Memory B cell (primary cell): Measurements from ENCODE around the gene MAGEB17.
"Not testable (repeated sequence)": the region's sequence is repeated elsewhere in the genome, so short reads cannot be mapped to it uniquely, and the experiment has no call there.

ENCODE experiments used
- ATAC-seq: fragments of 150-1000 bp; cut with Tn5 transposase; 2 replicates; pipeline ENCODE4 v1.10.0; 2021; ENCODE audit warnings: low read depth, mild to moderate bottlenecking, moderate library complexity
- DNase-seq, 2 donors: peaks; one replicate each; pipeline ENCODE4 v3.0.0; 2022; ENCODE audit warnings: low spot score in 2 of 2
- H3K27ac Mint-ChIP-seq: one replicate; pipeline ENCODE4 v1.8.0; 2022; ENCODE audit warnings: mild to moderate bottlenecking, moderate library complexity, mixed read lengths
- H3K27me3 Mint-ChIP-seq: one replicate; pipeline ENCODE4 v1.8.0; 2022; ENCODE audit warnings: mixed read lengths
- H3K36me3 Mint-ChIP-seq: one replicate; pipeline ENCODE4 v1.8.0; 2022; ENCODE audit warnings: mild to moderate bottlenecking, mixed read lengths
- H3K4me1 Mint-ChIP-seq: one replicate; pipeline ENCODE4 v1.8.0; 2022; ENCODE audit warnings: mixed read lengths
- H3K4me3 Mint-ChIP-seq: one replicate; pipeline ENCODE4 v1.8.0; 2022; ENCODE audit warnings: mild to moderate bottlenecking, moderate library complexity, mixed read lengths
- H3K9me3 Mint-ChIP-seq: one replicate; pipeline ENCODE4 v1.8.0; 2022; ENCODE audit warnings: mixed read lengths

Gene MAGEB17

GRCh38 chrX:16141422-16142245, 25.6 kb upstream of the MAGEB17 start:
- Mint-ChIP-seq H3K27ac (no peak overlapping the region), H3K4me1 (peaks cover 9% of the 10 kb centered on the region), H3K36me3 (no peaks in the 10 kb centered on the region), H3K4me3 (no peak overlapping the region), H3K27me3 (peaks cover 2% of the 10 kb centered on the region), H3K9me3 (no peaks in the 10 kb centered on the region)
- no peak for DNase-seq
- ATAC-seq = no peak

- H3K27ac Mint-ChIP-seq = no peak overlapping the region
- H3K4me3 Mint-ChIP-seq = no peak overlapping the region
- H3K36me3 Mint-ChIP-seq = no peaks in the 10 kb centered on the region
- no peaks in the 10 kb centered on the region for H3K9me3 Mint-ChIP-seq
- DNase-seq (no peak), ATAC-seq (no peak)
- H3K27me3 Mint-ChIP-seq = peaks cover 2% of the 10 kb centered on the region
- H3K4me1 Mint-ChIP-seq = peaks cover 9% of the 10 kb centered on the region
These were observed 25.1 kb upstream of the MAGEB17 start for GRCh38 chrX:16142246-16142558.

- peaks cover 2% of the 10 kb centered on the region for H3K27me3 Mint-ChIP-seq
- ATAC-seq = no peak
These were observed 23.3 kb upstream of the MAGEB17 start for GRCh38 chrX:16143968-16144367.

GRCh38 chrX:16144420-16144819, 22.9 kb upstream of the MAGEB17 start:
- Mint-ChIP-seq H3K4me3 (no peak overlapping the region), H3K4me1 (no peaks in the 10 kb centered on the region), H3K36me3 (no peaks in the 10 kb centered on the region), H3K27ac (no peak overlapping the region), H3K27me3 (peaks cover 2% of the 10 kb centered on the region), H3K9me3 (no peaks in the 10 kb centered on the region)
- DNase-seq = no peak
- no peak for ATAC-seq

More at GRCh38 chrX:16143968-16144367, 23.3 kb upstream of the MAGEB17 start:
- Mint-ChIP-seq H3K36me3 (no peaks in the 10 kb centered on the region), H3K4me3 (no peak overlapping the region), H3K9me3 (no peaks in the 10 kb centered on the region), H3K27ac (no peak overlapping the region), H3K4me1 (no peaks in the 10 kb centered on the region)
- no peak for DNase-seq

GRCh38 chrX:16145093-16145492, 22.2 kb upstream of the MAGEB17 start:
- H3K36me3 Mint-ChIP-seq, H3K27me3 Mint-ChIP-seq, H3K27ac Mint-ChIP-seq, H3K9me3 Mint-ChIP-seq, H3K4me1 Mint-ChIP-seq, ATAC-seq, H3K4me3 Mint-ChIP-seq, DNase-seq: not testable (repeated sequence)

GRCh38 chrX:16145656-16146055, 21.6 kb upstream of the MAGEB17 start:
- no peak overlapping the region for H3K27ac Mint-ChIP-seq
- no peaks in the 10 kb centered on the region for H3K9me3 Mint-ChIP-seq
- no peak for DNase-seq
- no peaks in the 10 kb centered on the region for H3K36me3 Mint-ChIP-seq
- no peak overlapping the region for H3K4me3 Mint-ChIP-seq
- ATAC-seq = no peak
- no peaks in the 10 kb centered on the region for H3K4me1 Mint-ChIP-seq
- H3K27me3 Mint-ChIP-seq = peaks cover 2% of the 10 kb centered on the region

GRCh38 chrX:16148896-16149295, 18.4 kb upstream of the MAGEB17 start:
- Mint-ChIP-seq H3K36me3 (no peaks in the 10 kb centered on the region), H3K9me3 (no peaks in the 10 kb centered on the region), H3K4me3 (no peak overlapping the region), H3K4me1 (no peaks in the 10 kb centered on the region), H3K27ac (no peak overlapping the region), H3K27me3 (no peaks in the 10 kb centered on the region)
- ATAC-seq (no peak), DNase-seq (no peak)

GRCh38 chrX:16155581-16156096, 11.6 kb upstream of the MAGEB17 start:
- H3K9me3 Mint-ChIP-seq = no peaks in the 10 kb centered on the region

GRCh38 chrX:16156692-16157331, 10.5 kb upstream of the MAGEB17 start:
- Mint-ChIP-seq H3K27me3 (no peaks in the 10 kb centered on the region), H3K4me3 (no peak overlapping the region), H3K27ac (no peak overlapping the region), H3K4me1 (no peaks in the 10 kb centered on the region), H3K36me3 (no peaks in the 10 kb centered on the region), H3K9me3 (no peaks in the 10 kb centered on the region)
- ATAC-seq = no peak
- DNase-seq = no peak

More at GRCh38 chrX:16155581-16156096, 11.6 kb upstream of the MAGEB17 start:
- no peaks in the 10 kb centered on the region for H3K27me3 Mint-ChIP-seq
- H3K4me3 Mint-ChIP-seq = no peak overlapping the region
- H3K36me3 Mint-ChIP-seq = no peaks in the 10 kb centered on the region
- H3K4me1 Mint-ChIP-seq = no peaks in the 10 kb centered on the region
- no peak overlapping the region for H3K27ac Mint-ChIP-seq
- ATAC-seq = no peak
- DNase-seq = no peak

- Mint-ChIP-seq H3K27me3 (peaks cover 6% of the 10 kb centered on the region), H3K4me3 (no peak overlapping the region), H3K27ac (no peak overlapping the region), H3K4me1 (peaks cover 4% of the 10 kb centered on the region), H3K36me3 (peaks cover 2% of the 10 kb centered on the region), H3K9me3 (no peaks in the 10 kb centered on the region)
- DNase-seq = no peak
- no peak for ATAC-seq
These were observed 6.6 kb upstream of the MAGEB17 start for GRCh38 chrX:16160729-16161128.

GRCh38 chrX:16161173-16161572, 6.1 kb upstream of the MAGEB17 start:
- H3K36me3 Mint-ChIP-seq, H3K27ac Mint-ChIP-seq, H3K4me1 Mint-ChIP-seq, H3K27me3 Mint-ChIP-seq, H3K4me3 Mint-ChIP-seq, ATAC-seq, H3K9me3 Mint-ChIP-seq, DNase-seq: not testable (repeated sequence)

GRCh38 chrX:16162391-16162790, 4.9 kb upstream of the MAGEB17 start:
- H3K9me3 Mint-ChIP-seq = no peaks in the 10 kb centered on the region
- H3K36me3 Mint-ChIP-seq = peaks cover 2% of the 10 kb centered on the region
- DNase-seq = no peak
- peaks cover 4% of the 10 kb centered on the region for H3K4me1 Mint-ChIP-seq
- H3K4me3 Mint-ChIP-seq = no peak overlapping the region
- no peak for ATAC-seq
- no peak overlapping the region for H3K27ac Mint-ChIP-seq
- H3K27me3 Mint-ChIP-seq = peaks cover 6% of the 10 kb centered on the region

GRCh38 chrX:16164748-16165147, 2.5 kb upstream of the MAGEB17 start:
- Mint-ChIP-seq H3K27me3 (peaks cover 10% of the 10 kb centered on the region), H3K4me1 (peaks cover 4% of the 10 kb centered on the region), H3K4me3 (no peak overlapping the region), H3K36me3 (peaks cover 2% of the 10 kb centered on the region), H3K9me3 (no peaks in the 10 kb centered on the region), H3K27ac (no peak overlapping the region)
- no peak for ATAC-seq
- no peak for DNase-seq

- H3K27ac Mint-ChIP-seq = no peak overlapping the region
- no peaks in the 10 kb centered on the region for H3K36me3 Mint-ChIP-seq
- no peaks in the 10 kb centered on the region for H3K4me1 Mint-ChIP-seq
- DNase-seq (no peak), ATAC-seq (no peak)
- no peaks in the 10 kb centered on the region for H3K9me3 Mint-ChIP-seq
- no peak overlapping the region for H3K4me3 Mint-ChIP-seq
- H3K27me3 Mint-ChIP-seq = peaks cover 4% of the 10 kb centered on the region
These were observed 3.8 kb downstream of the MAGEB17 start for GRCh38 chrX:16171039-16171438.
